HL-60/S4 treated with phorbol 12-myristate 13-acetate at 8.2 ng/mL for 4 days and 3 days (cell line): ENCODE measurements around the gene STRN3.

Experiments
- in situ Hi-C: fragments of 300-500 bp; cut with MboI; formaldehyde crosslinking; loops from 2 replicates; pipeline ENCODE4 v1.15.0; 2022; ENCODE audit warnings: low sequenced_read_pairs

The STRN3 gene

DNA sequence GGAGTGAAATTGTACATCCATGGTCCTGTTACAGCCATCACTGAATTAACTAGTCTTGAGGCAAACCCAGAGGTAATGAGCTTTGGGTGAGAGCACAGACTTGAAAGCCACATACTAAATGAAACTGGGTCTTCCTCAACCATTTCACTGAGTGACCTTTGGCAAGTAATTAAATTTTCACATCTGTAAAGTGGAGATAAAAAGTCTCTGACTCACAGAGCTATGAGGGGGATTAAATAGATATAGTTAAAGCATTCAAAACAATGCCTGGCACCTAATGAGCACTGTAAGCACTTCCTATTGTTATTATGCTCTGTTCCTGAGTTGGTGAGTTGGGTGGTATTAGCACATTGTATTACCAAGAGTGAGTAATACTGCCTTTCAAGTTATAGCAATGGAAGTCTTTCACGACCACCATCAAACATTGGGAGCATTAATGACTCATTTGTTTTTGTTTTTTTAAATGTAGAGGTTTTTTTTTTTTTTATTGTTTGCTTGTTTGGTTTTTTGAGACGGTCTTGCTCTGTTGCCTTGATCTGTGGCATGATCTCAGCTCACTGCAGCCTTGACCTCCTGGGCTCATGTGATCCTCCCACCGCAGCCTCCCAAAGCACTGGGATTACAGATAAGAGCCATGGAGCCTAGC is 12.5 kb upstream of the STRN3 start:
- in situ Hi-C loops = no loop called here

DNA sequence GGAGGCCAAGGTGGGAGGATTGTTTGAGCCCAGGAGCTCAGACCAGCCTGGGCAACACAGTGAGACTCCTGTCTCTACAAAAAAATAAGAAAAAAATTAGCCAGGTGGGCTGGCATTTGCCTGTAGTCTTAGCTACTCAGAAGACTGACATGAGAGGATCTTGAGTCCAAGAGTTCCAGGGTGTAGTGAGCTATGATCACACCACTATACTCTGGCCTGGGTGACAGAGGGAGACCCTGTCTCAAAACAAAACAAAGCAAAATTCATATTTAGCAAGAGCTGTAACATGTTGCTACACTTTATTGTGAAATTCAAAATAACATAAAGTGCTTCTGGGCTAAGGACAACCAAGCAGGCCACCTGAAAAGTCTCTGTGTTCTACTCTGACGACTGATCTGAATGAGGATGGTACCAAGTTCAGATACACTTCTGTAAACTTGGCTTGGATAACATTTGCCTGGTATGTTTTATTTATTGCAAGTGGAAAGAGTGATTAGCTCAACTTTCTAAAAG is 11.6 kb upstream of the STRN3 start:
- in situ Hi-C loops = no loop called here

DNA sequence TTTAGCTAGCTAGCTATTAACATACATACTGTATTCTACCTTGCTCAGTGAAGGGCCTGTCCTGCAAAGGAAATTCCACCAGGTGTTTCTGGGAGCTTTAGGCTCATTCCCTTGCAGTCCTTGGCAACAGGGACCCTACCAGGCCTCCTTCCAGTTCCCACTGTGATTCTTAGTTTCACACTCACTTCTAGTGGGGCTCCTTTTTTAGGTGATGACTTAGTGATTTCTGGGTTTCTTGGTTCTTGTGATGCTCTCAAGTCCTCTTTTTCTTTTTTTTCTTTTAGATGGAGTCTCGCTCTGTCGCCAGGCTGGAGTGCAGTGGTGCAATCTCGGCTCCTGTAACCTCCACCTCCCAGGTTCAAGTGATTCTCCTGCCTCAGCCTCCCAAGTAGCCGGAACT is 10.4 kb upstream of the STRN3 start:
- in situ Hi-C loops = no loop called here

DNA sequence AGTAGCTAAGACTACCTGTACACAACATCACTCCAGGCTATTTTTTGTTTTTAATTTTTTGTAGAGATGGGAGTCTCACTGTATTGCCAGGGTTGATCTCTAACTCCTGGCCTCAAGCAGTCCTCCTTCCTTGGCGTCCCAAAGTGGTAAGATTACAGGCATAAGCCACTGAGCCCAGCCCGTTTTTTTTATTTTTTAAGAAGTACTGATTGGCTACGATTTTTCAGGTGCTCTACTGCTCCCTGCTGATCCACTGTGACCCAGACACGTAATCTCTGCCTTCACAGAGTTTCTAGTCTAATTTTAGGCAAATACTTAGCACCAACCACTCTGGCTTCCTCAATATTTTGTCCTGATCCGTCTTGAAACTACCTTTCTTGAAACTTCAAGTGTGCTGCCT is 4.3 kb upstream of the STRN3 start:
- in situ Hi-C loops = no loop called here

GRCh38 chr14:31029016-31029970 is 3.1 kb upstream of the STRN3 start:
- in situ Hi-C loops = no loop called here

DNA sequence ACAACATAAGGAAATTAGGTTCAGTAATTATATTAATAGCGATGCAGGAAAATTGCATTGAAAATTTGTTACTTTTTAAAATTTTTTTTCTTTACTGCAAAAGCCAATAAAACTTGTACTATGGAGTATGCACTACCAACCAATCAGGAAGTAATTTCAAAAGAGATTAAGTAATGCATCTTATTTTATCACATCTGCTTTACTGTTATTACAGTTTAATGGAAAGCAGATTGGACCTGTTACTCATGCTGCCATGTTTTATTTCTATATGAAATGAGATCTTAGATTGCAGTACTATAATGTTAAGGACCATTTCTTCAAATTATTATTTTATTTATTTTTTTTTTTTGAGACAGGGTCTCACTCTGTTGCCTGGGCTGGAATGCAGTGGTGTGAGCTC is 1.7 kb upstream of the STRN3 start:
- in situ Hi-C loops = no loop called here

DNA sequence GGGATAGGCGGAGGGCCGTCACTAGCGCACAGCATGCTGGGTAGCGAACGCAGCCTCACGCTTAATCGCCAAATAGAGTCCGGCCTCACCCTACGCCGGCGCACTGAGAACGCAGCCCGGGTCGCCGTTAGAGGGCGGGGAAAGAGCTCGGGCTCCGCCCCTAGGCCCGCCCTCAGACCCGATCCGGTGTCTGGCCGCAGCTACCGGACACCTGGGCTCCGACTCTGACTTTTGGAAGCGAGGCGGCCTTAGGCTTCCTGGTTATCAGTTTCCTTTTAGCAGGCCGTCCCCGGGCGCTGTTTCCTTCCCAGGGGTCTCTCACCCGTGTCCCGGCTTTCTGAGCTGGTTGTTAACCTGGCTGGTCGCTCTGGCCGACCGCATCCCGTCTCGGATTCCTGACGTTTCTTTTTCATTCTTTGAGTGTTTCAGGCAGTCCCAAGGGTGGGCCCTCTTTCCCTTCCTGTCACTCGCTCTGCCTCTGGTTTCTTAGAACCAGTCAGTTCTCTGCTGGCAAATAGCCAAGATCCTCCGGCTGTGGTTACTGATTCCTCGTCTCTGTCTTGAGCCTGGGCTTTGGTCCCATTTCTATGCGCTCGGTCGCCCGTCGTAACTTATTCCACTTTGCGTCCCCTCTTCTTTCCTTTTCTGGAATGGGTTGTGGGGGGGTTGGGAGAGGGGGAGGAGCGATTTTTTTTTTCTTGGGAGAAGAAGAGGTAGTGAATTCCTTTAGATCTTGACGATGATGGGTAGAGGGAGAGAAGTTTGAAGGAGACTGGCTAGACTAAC is 464 bp upstream of the STRN3 start:
- in situ Hi-C loops = no loop called here

DNA sequence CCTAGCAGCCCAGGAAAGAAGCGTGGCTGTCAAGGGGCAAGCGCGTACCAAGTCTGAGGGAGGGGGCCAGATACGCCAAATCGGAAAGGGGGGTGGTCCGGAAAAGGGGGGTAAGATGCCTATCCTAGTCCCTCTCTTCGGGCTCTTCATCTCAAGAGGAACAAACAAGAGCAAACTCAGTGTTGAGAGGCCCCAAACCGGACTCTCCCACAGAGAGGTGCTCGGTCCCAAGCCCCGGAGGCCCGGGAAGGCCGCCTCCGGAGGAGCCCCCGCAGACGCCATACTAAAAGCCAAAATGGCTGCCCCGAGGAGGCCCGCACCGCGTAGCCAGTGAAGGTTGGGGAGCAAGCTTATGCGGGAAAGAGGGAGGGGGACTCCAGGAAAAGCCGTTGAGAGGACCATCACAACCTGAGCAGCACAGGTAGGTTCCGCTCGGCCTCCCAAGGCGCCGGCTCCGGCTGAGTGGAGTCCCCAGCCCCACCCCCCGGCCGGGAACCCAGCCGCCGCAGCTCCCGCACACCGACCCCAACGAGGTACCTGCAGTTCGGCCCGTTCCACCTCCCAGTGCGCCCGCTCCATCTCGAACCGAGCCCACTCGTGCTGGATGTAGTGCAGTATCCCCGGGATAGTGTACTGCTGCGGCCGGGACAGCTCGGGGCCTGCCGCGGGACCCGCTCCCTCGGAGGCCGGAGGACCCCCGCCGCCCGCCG is 657 bp downstream of the STRN3 start, which contains the start of gene AP4S1:
TSS of gene AP4S1 (plus strand) at position 283 of the 710 bp plus-strand sequence. CDS start 40,548 bp downstream, outside the sequence.
- in situ Hi-C loops = no loop called here

- in situ Hi-C loops = no loop called here
Observed at GRCh38 chr14:31024577-31025366, 1.4 kb downstream of the STRN3 start.

DNA sequence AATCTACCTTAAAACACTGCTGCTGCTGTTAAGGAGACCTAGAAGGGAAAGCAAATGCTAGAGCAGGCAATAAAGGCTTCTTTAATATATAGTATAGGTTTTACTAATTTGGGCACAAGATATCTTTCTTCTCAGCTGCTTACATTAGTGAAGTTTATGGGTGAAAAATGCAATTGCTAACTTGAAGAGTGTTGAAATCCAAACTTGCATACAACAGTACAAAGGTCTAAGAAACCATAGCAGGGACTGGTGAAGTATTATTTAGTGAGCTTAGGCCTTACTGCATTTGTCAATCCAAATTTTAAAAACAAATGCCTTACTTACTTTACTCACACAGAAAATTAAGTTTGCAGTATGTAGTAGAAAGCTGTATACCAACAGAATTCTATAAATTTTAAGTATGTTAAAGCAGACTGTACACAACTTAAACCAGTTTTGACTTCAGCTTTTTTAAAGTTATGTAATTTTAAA is 2.1 kb downstream of the STRN3 start:
- in situ Hi-C loops = no loop called here

GRCh38 chr14:31022386-31022785 is 3.8 kb downstream of the STRN3 start:
- in situ Hi-C loops = no loop called here

DNA sequence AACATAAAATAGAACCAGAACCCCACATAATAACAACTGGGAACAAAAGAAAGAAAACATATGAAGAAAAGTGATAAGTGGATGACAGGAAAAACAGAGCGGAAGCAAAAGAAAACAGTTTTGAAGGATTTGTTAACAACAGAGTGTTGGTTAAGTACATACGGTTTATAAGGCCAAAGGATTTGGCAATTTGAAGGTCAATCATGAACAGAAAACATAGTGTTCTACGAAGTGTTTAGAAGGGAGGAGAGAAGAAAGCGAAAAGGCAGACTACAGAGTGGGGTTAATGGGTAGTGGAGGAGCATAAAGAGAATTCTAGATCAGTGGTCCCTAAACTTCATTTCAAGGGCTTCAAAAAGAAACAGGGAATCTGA is 4.6 kb downstream of the STRN3 start:
- in situ Hi-C loops = no loop called here

- in situ Hi-C loops = no loop called here
Observed at GRCh38 chr14:31020834-31021575, 5.2 kb downstream of the STRN3 start.

DNA sequence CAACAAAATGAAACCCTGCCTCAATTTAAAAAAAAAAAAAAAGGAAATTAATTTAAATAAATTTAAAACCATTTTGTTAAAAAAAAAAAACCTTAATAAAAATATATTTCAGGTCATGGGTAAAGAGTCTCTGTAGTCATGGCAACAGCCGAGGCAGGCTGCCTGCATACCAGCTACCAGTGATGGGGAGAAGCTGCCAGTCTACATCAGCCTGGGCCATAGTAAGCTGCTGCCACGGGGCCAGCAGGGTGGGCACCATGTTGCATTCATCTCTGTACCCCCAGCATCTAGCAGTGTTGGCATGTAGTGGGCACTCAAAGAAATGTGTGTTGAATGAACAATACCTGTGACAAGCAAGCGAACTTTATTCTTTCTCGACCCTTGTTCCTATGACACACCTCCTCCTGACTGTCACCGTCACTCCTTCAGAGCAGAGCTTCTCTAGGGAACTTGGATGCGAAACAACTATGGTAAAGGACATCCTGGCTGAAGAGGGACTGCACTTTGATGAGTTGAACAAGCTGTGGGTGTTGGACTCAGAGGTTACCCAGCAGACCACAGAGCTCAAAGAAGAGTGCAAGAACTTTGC is 8.0 kb downstream of the STRN3 start:
- in situ Hi-C loops = no loop called here

GRCh38 chr14:31013841-31014240 is 12.3 kb downstream of the STRN3 start:
- in situ Hi-C loops = no loop called here

DNA sequence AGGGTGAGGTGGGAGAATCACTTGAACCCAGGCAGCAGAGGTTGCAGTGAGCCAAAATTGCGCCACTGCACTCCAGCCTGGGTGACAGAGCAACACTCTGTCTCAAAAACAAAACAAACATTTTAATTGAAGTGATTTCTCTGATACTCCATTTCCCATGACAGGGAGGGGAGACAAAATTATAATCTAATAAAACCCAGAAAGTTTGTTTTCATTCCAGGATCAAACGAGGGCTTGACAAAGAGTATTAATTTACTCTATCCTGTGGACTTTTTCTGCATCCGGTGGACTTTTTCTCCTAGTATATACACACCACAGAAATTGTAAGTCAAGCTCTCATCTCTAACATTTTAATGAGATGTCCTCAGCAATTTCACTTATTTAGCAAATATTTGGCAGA is 15.2 kb downstream of the STRN3 start:
- in situ Hi-C loops = no loop called here

DNA sequence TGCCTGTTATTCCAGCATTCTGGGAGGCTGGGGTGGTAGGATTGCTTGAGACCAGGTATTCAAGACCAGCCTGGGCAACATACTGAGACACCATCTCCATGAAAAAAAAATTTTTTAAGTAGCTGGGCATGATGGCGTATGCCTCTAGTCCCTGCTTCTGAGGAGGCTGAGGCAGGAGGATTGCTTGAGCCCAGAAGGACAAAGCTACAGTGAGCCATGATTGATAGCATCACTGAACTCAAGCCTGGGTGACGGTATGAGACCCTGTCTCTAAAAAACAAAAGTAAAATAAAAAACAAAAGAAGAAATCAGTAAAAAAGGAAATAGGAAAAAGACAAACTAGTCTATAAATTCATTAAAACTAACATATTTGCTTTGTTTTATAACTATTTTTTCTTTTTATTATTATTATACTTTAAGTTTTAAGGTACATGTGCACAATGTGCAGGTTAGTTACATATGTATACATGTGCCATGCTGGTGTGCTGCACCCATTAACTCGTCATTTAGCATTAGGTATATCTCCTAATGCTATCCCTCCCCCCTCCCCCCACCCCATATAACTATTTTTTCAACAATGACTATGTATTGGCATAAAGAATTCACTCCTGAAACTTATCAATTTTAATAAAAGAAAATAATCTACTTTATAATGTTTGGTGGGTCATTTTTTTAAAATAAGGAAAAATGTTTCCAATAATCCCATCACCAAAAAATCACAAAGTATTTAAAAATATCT is 16.2 kb downstream of the STRN3 start:
- in situ Hi-C loops = no loop called here

GRCh38 chr14:31006703-31007102 is 19.5 kb downstream of the STRN3 start:
- in situ Hi-C loops = no loop called here
